Breast epithelium (tissue), 3 donors: ENCODE measurements around the gene KATNAL2.

Experiments used
- POLR2AphosphoS5 ChIP-seq, 3 donors: sonication (generic); formaldehyde crosslinking; IDR thresholded peaks; one replicate each; pipeline ENCODE4 v1.6.1; 2017; ENCODE audit warnings: antibody characterized with exemption in 3 of 3
- TF ChIP-seq, protein P1 (sequence below), 3 donors: fragments of 450-650 bp; IDR thresholded peaks; one replicate each; pipeline ENCODE4 v1.5.1; 2016 to 2017; ENCODE audit warnings: antibody characterized with exemption in 3 of 3, mild to moderate bottlenecking in 3 of 3, moderate library complexity in 3 of 3

DNA sequence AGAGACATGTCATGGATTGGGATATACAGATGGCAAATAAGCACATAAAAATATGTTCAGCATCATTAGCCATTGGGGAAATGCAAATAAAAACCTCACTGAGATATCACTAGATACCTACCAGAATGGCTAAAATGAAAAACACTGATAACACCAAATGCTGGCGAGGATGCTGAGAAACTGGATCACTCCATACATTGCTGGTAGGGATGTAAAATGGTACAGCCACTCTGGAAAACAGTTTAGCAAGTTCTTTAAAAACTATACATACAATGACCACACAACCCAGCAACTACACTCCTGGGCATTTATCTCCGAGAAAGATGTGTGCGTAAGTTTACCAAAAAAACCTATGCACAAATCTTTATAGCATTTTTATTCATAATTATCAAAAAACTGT lies 14.0 kb upstream of the KATNAL2 start:
- TF ChIP-seq POLR2AphosphoS5 (IDR thresholded peaks at IDR 0.05) = no peak
- TF ChIP-seq, protein P1, sequence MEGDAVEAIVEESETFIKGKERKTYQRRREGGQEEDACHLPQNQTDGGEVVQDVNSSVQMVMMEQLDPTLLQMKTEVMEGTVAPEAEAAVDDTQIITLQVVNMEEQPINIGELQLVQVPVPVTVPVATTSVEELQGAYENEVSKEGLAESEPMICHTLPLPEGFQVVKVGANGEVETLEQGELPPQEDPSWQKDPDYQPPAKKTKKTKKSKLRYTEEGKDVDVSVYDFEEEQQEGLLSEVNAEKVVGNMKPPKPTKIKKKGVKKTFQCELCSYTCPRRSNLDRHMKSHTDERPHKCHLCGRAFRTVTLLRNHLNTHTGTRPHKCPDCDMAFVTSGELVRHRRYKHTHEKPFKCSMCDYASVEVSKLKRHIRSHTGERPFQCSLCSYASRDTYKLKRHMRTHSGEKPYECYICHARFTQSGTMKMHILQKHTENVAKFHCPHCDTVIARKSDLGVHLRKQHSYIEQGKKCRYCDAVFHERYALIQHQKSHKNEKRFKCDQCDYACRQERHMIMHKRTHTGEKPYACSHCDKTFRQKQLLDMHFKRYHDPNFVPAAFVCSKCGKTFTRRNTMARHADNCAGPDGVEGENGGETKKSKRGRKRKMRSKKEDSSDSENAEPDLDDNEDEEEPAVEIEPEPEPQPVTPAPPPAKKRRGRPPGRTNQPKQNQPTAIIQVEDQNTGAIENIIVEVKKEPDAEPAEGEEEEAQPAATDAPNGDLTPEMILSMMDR (IDR thresholded peaks at IDR 0.05) = no peak
